Measurements from ENCODE around the gene EMD.

The EMD gene

GRCh38 chrX:154369449-154370299 is 9.4 kb upstream of the EMD start:
- DNase-seq (ENCODE audit: extremely low read depth, insufficient read length): peak; percentile 67
- peaks cover 12% of the 10 kb centered on the region for H3K36me3 ChIP-seq (ENCODE audit: control insufficient read depth, insufficient read depth, low read length)
- TF ChIP-seq, protein P1, sequence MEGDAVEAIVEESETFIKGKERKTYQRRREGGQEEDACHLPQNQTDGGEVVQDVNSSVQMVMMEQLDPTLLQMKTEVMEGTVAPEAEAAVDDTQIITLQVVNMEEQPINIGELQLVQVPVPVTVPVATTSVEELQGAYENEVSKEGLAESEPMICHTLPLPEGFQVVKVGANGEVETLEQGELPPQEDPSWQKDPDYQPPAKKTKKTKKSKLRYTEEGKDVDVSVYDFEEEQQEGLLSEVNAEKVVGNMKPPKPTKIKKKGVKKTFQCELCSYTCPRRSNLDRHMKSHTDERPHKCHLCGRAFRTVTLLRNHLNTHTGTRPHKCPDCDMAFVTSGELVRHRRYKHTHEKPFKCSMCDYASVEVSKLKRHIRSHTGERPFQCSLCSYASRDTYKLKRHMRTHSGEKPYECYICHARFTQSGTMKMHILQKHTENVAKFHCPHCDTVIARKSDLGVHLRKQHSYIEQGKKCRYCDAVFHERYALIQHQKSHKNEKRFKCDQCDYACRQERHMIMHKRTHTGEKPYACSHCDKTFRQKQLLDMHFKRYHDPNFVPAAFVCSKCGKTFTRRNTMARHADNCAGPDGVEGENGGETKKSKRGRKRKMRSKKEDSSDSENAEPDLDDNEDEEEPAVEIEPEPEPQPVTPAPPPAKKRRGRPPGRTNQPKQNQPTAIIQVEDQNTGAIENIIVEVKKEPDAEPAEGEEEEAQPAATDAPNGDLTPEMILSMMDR (IDR thresholded peaks at IDR 0.05; ENCODE audit: insufficient read depth, low read length, poor library complexity, severe bottlenecking): no peak
- peak overlapping the region; percentile 91 for H3K4me3 ChIP-seq (replicated peaks; ENCODE audit: low read depth, low read length)
- H3K27me3 ChIP-seq (replicated peaks; ENCODE audit: control insufficient read depth, insufficient read depth, low read length): no peaks in the 10 kb centered on the region

DNA sequence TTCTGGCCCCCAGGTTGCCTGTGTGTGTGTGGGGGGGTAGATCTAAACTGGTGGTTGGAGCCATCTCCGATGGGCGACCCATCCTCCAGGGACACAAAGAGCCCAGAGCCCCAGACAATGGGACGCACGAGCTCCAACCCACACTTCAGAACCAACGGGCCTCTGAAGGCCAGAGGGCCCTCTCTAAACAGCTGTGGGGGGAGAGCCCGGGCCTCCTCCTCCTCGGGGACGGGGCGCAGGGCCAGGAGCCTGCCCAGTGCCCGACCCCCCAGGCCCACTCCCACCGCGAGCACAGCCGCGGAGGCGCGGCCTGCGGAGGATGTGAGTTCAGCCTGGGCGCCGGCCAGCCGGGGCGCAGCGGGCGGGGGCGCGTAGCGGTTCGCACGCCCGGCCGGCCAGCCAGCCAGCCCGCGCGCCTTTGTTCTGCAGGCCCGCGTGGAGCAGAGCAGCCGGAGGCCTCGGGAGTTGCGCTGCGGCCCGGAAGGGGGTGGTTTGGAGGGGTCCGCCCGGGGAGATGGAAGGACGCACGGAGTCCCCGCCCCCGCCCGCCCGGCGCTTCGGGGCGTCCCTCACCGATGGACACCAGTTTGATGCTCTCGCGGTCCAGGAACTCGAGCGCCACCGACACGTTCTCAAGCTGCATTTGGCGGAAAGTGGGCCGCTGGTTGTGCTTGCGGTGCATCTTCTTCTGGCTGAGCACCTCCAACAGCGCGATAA is 8.6 kb upstream of the EMD start:
- TF ChIP-seq, protein P1 (IDR thresholded peaks at IDR 0.05; ENCODE audit: insufficient read depth, low read length, poor library complexity, severe bottlenecking): no peak

GRCh38 chrX:154371017-154371788 is 7.9 kb upstream of the EMD start:
- H3K27me3 ChIP-seq (replicated peaks; ENCODE audit: control insufficient read depth, insufficient read depth, low read length): no peaks in the 10 kb centered on the region
- H3K4me3 ChIP-seq (replicated peaks; ENCODE audit: low read depth, low read length): peak overlapping the region; percentile 91
- H3K36me3 ChIP-seq (ENCODE audit: control insufficient read depth, insufficient read depth, low read length): peaks cover 7% of the 10 kb centered on the region
- peak; percentile 92 for DNase-seq (ENCODE audit: extremely low read depth, insufficient read length)
- TF ChIP-seq, protein P1 (IDR thresholded peaks at IDR 0.05; ENCODE audit: insufficient read depth, low read length, poor library complexity, severe bottlenecking): no peak

More for the DNA sequence above, 8.6 kb upstream of the EMD start:
- H3K27me3 ChIP-seq (replicated peaks; ENCODE audit: control insufficient read depth, insufficient read depth, low read length): no peaks in the 10 kb centered on the region
- H3K4me3 ChIP-seq (replicated peaks; ENCODE audit: low read depth, low read length): peak overlapping the region; percentile 91
- peaks cover 11% of the 10 kb centered on the region for H3K36me3 ChIP-seq (ENCODE audit: control insufficient read depth, insufficient read depth, low read length)
- DNase-seq (ENCODE audit: extremely low read depth, insufficient read length): no peak

- Histone ChIP-seq H3K36me3 (ENCODE audit: control insufficient read depth, insufficient read depth, low read length) (peaks cover 3% of the 10 kb centered on the region), H3K4me3 (replicated peaks; ENCODE audit: low read depth, low read length) (peak overlapping the region; percentile 61), H3K27me3 (replicated peaks; ENCODE audit: control insufficient read depth, insufficient read depth, low read length) (no peaks in the 10 kb centered on the region)
- no peak for DNase-seq (ENCODE audit: extremely low read depth, insufficient read length)
- TF ChIP-seq, protein P1 (IDR thresholded peaks at IDR 0.05; ENCODE audit: insufficient read depth, low read length, poor library complexity, severe bottlenecking): no peak
Measured at GRCh38 chrX:154371789-154372300, 7.2 kb upstream of the EMD start.

DNA sequence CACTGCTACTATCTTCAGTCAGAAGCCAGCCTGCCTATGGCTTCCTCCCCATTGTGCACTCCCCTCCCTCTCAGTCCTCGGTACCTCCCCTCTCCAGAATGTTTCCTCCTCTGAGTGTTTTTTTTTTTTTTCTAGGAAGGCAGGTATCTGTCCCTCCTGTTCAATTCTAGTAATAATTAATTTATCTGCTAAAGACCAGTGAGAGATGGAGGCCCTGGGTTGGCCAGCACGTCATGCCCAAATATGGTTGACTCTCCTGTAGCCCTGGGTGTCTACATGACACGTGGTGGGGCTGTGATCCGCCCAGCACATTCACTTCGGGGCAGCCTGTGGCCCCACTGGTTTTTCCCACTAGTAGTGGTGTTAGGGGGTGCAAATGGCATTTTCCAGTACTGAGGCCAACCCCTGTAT is 6.5 kb upstream of the EMD start:
- H3K4me3 ChIP-seq (replicated peaks; ENCODE audit: low read depth, low read length): no peak overlapping the region
- DNase-seq (ENCODE audit: extremely low read depth, insufficient read length): no peak
- TF ChIP-seq, protein P1 (IDR thresholded peaks at IDR 0.05; ENCODE audit: insufficient read depth, low read length, poor library complexity, severe bottlenecking): no peak
- no peaks in the 10 kb centered on the region for H3K27me3 ChIP-seq (replicated peaks; ENCODE audit: control insufficient read depth, insufficient read depth, low read length)
- H3K36me3 ChIP-seq (ENCODE audit: control insufficient read depth, insufficient read depth, low read length): no peaks in the 10 kb centered on the region; the same call in 1 of the 2 replicates

Data from GM06990 (cell line).